ENCODE data around the gene AKAP8L.

Gene AKAP8L

GRCh38 chr19:15379999-15380647 is 38.7 kb downstream of the AKAP8L start:
- H3K27ac Mint-ChIP-seq = peak overlapping the region; percentile 99
- DNase-seq = no peak
- H3K36me3 Mint-ChIP-seq = peaks cover 13% of the 10 kb centered on the region
- H3K4me1 Mint-ChIP-seq = peaks cover 37% of the 10 kb centered on the region
- CTCF ChIA-PET = interaction anchor here (1.1 to 3.0 kb wide), 3 partner anchors 12 to 175 kb away, joined by 3 to 17 read pairs (median 6); partner anchors contain the start of gene AKAP8L
- no peaks in the 10 kb centered on the region for H3K27me3 Mint-ChIP-seq
- H3K9me3 Mint-ChIP-seq = no peaks in the 10 kb centered on the region
- peak overlapping the region; percentile 91 for H3K4me3 Mint-ChIP-seq

DNA sequence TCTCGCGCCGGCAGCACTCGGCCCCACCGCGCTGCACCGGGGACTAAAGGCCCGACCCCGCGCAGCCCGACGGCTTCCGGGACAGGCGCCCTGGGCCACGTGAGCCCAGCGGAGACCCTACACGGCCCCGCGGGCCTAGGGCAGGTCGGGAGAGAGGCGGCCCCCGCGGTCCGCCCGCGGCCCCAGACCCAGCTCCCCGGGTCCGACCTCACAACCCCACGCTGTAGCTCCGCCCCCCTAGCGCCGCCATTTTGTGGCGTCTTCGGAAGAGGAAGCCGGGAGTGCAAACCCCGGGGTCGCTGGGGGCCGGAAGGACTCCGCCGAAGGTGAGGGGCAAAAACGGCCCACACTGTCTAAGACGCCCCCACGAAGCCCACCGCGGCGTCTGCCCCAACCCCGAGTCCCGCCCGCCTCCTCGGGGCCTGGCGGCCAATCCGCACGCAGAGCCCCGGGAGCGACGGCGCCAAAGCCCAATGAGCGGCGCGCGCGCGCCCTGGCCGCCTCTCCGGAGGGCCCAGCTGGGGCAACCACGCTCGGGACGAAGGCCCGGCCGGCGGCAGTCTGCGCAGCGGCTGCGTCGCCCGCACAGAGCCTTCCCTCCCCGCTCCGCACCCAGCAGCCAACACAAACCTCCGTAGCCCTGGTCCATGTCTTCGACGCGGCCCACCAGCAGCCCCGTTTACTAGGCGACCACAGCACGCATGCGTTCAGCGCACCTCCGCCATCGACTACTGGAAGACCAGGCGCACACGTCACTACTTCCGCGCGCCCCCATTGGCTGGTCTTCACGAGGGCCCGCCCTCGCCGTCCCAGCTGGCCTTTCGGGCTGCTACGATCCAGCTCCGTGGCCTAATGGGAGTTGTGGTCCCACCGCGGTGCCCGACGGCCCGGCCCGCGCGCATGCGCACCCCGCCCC is 39.4 kb downstream of the AKAP8L start, which contains the start of gene AKAP8:
Gene AKAP8, minus strand, starts transcription at position 705 of the 916 bp plus-strand sequence. Its CDS starts 56 bp downstream, at position 649.
- Mint-ChIP-seq H3K9me3 (no peaks in the 10 kb centered on the region), H3K4me1 (peaks cover 39% of the 10 kb centered on the region), H3K27ac (peak within 1 kb of the TSS; percentile 99), H3K4me3 (peak within 1 kb of the TSS; percentile 91), H3K36me3 (peaks cover 14% of the 10 kb centered on the region), H3K27me3 (no peaks in the 10 kb centered on the region)
- CTCF ChIA-PET = interaction anchor here (1.3 to 3.0 kb wide), 4 partner anchors 40 to 176 kb away, joined by 3 to 17 read pairs (median 6); partner anchors contain the start of gene AKAP8L
- DNase-seq = peak; percentile 98

GRCh38 chr19:15378534-15379082 is 40.2 kb downstream of the AKAP8L start:
- peaks cover 39% of the 10 kb centered on the region for H3K4me1 Mint-ChIP-seq
- peak; percentile 70 for DNase-seq
- no peaks in the 10 kb centered on the region for H3K9me3 Mint-ChIP-seq
- H3K36me3 Mint-ChIP-seq = peaks cover 14% of the 10 kb centered on the region
- CTCF ChIA-PET = interaction anchor here (1.3 to 3.0 kb wide), 3 partner anchors 41 to 172 kb away, joined by 3 to 17 read pairs (median 5); partner anchors contain the start of gene AKAP8L
- H3K27me3 Mint-ChIP-seq = no peaks in the 10 kb centered on the region
- peak overlapping the region; percentile 99 for H3K27ac Mint-ChIP-seq
- H3K4me3 Mint-ChIP-seq = peak overlapping the region; percentile 91

- Mint-ChIP-seq H3K36me3 (peaks cover 24% of the 10 kb centered on the region), H3K4me1 (peaks cover 23% of the 10 kb centered on the region), H3K27me3 (no peaks in the 10 kb centered on the region), H3K9me3 (no peaks in the 10 kb centered on the region), H3K27ac (no peak overlapping the region), H3K4me3 (no peak overlapping the region)
- no peak for DNase-seq
- CTCF ChIA-PET = no interaction called here
Measured at GRCh38 chr19:15374796-15375440, 43.9 kb downstream of the AKAP8L start.

- Mint-ChIP-seq H3K4me1 (peaks cover 23% of the 10 kb centered on the region), H3K4me3 (no peak overlapping the region), H3K9me3 (no peaks in the 10 kb centered on the region), H3K27ac (no peak overlapping the region), H3K36me3 (peaks cover 26% of the 10 kb centered on the region), H3K27me3 (no peaks in the 10 kb centered on the region)
- no peak for DNase-seq
- CTCF ChIA-PET = no interaction called here
Measured at GRCh38 chr19:15374105-15374651, 44.6 kb downstream of the AKAP8L start.

- Mint-ChIP-seq H3K27me3 (no peaks in the 10 kb centered on the region), H3K4me1 (peaks cover 23% of the 10 kb centered on the region), H3K4me3 (no peak overlapping the region), H3K9me3 (no peaks in the 10 kb centered on the region), H3K36me3 (peaks cover 31% of the 10 kb centered on the region), H3K27ac (no peak overlapping the region)
- DNase-seq = no peak
- CTCF ChIA-PET = no interaction called here
Measured at GRCh38 chr19:15373644-15374043, 45.1 kb downstream of the AKAP8L start.

DNA sequence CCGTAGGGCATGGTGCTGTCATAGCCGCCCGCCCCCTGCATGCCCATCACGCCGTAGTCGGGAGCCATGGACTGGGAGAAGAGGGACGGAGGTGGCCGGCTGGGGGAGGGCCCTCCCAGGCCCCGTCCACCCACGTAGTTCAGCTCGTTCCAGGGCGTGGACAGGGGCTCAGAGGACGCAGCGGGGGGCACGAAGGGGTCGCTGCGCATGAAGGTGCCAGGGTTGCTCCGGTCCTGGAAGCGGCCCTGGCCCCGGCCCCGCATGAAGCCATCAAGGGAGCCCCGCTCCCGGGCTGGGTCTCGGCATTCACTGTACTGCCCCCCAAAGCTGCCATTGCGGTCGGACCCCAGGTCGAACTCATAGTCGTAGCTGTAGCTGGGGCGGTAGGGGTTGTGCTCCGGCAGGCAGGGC is 45.9 kb downstream of the AKAP8L start:
- Mint-ChIP-seq H3K9me3 (no peaks in the 10 kb centered on the region), H3K27ac (no peak overlapping the region), H3K4me3 (no peak overlapping the region), H3K36me3 (peaks cover 31% of the 10 kb centered on the region), H3K27me3 (no peaks in the 10 kb centered on the region), H3K4me1 (peaks cover 17% of the 10 kb centered on the region)
- no peak for DNase-seq
- CTCF ChIA-PET = no interaction called here

- peaks cover 31% of the 10 kb centered on the region for H3K36me3 Mint-ChIP-seq
- H3K27ac Mint-ChIP-seq = no peak overlapping the region
- H3K9me3 Mint-ChIP-seq = no peaks in the 10 kb centered on the region
- no peaks in the 10 kb centered on the region for H3K27me3 Mint-ChIP-seq
- CTCF ChIA-PET = no interaction called here
- DNase-seq = no peak
- H3K4me1 Mint-ChIP-seq = peaks cover 13% of the 10 kb centered on the region
- no peak overlapping the region for H3K4me3 Mint-ChIP-seq
Measured at GRCh38 chr19:15372470-15372869, 46.3 kb downstream of the AKAP8L start.

- H3K9me3 Mint-ChIP-seq = no peaks in the 10 kb centered on the region
- DNase-seq = no peak
- peaks cover 31% of the 10 kb centered on the region for H3K36me3 Mint-ChIP-seq
- H3K27ac Mint-ChIP-seq = no peak overlapping the region
- H3K4me1 Mint-ChIP-seq = peaks cover 8% of the 10 kb centered on the region
- CTCF ChIA-PET = no interaction called here
- H3K27me3 Mint-ChIP-seq = no peaks in the 10 kb centered on the region
- no peak overlapping the region for H3K4me3 Mint-ChIP-seq
Measured at GRCh38 chr19:15371786-15372380, 46.9 kb downstream of the AKAP8L start.

- no peak overlapping the region for H3K4me3 Mint-ChIP-seq
- no peaks in the 10 kb centered on the region for H3K9me3 Mint-ChIP-seq
- H3K4me1 Mint-ChIP-seq = peaks cover 4% of the 10 kb centered on the region
- H3K27me3 Mint-ChIP-seq = no peaks in the 10 kb centered on the region
- H3K36me3 Mint-ChIP-seq = peaks cover 33% of the 10 kb centered on the region
- H3K27ac Mint-ChIP-seq = no peak overlapping the region
- CTCF ChIA-PET = no interaction called here
- no peak for DNase-seq
Measured at GRCh38 chr19:15371119-15371518, 47.7 kb downstream of the AKAP8L start.

GRCh38 chr19:15369594-15369891 is 49.2 kb downstream of the AKAP8L start:
- CTCF ChIA-PET = no interaction called here
- Mint-ChIP-seq H3K4me1 (no peaks in the 10 kb centered on the region), H3K9me3 (no peaks in the 10 kb centered on the region), H3K27ac (no peak overlapping the region), H3K4me3 (no peak overlapping the region), H3K36me3 (peaks cover 41% of the 10 kb centered on the region), H3K27me3 (no peaks in the 10 kb centered on the region)
- DNase-seq = no peak

- Mint-ChIP-seq H3K27me3 (no peaks in the 10 kb centered on the region), H3K27ac (no peak overlapping the region), H3K4me3 (no peak overlapping the region), H3K36me3 (peaks cover 41% of the 10 kb centered on the region), H3K4me1 (no peaks in the 10 kb centered on the region), H3K9me3 (no peaks in the 10 kb centered on the region)
- no peak for DNase-seq
- CTCF ChIA-PET = no interaction called here
Measured at GRCh38 chr19:15368798-15369593, 49.8 kb downstream of the AKAP8L start.

DNA sequence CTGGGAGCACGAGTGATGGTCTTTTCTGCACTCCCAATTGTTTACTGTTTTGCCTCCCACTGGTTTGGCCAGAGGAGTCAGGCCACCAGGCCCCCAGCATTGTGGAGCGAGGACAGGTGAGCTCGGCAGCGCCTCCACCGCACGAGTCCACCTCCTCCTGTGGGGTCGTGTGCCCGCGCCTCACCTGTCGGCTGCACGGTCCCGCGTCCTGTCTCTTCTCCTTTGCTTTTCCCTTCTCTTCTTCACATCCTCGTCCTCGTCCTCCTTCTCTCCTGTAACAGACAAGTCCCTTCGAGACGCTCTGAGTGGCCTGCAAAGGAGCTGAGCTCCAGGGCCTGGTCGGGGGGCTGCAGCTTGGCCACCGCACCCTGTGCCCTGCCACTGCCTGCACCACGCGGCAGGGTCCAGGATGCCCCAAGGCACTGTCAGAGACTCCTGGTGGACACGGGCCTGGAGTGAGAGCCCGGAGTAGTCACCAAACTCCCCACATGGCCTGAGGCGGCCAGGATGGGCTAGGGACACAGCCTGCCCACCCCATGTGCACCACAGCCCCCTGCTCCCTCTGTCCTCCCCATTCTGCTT is 50.6 kb downstream of the AKAP8L start:
- no peak overlapping the region for H3K27ac Mint-ChIP-seq
- H3K27me3 Mint-ChIP-seq = no peaks in the 10 kb centered on the region
- no peaks in the 10 kb centered on the region for H3K9me3 Mint-ChIP-seq
- H3K36me3 Mint-ChIP-seq = peaks cover 42% of the 10 kb centered on the region
- H3K4me1 Mint-ChIP-seq = no peaks in the 10 kb centered on the region
- CTCF ChIA-PET = no interaction called here
- no peak for DNase-seq
- no peak overlapping the region for H3K4me3 Mint-ChIP-seq
